A673 (cell line): ENCODE data around the gene FAHD1.
"Not testable (repeated sequence)": the region's sequence is repeated elsewhere in the genome, so short reads cannot be mapped to it uniquely, and the experiment has no call there.

ENCODE experiments used
- CTCF ChIP-seq: fragments of 300-800, 200-600 bp; sonication (generic); conservative IDR thresholded peaks from 2 replicates; pipeline ENCODE4 v1.5.1; 2017; ENCODE audit warnings: low read depth, mild to moderate bottlenecking, antibody characterized with exemption, low read length, moderate library complexity, mixed read lengths
- EZH2 ChIP-seq: fragments of 200-600 bp; sonication (generic); IDR thresholded peaks from 2 replicates; pipeline ENCODE4 v1.6.1; 2017; ENCODE audit warnings: borderline replicate concordance, low read depth, mild to moderate bottlenecking, mixed read lengths, antibody characterized with exemption, low read length; ENCODE audit not compliant: poor library complexity, severe bottlenecking

GRCh38 chr16:1876066-1876465, 49.1 kb downstream of the FAHD1 start:
- not testable (repeated sequence) for TF ChIP-seq CTCF, EZH2
